ENCODE measurements around the gene KITLG. TPM values are rescaled to one million over a fixed set of nuclear protein-coding genes. Genes with fewer than 3 reads are reported as not detected.

Gene KITLG
- total RNA-seq, 8 experiments from 2014 or later = 2.3 to 26.9 (median 12.0) TPM

- no peaks in the 10 kb centered on the region for H3K4me1 ChIP-seq (replicated peaks in 1 of 2)
- no peak overlapping the region for H3K27ac ChIP-seq
- no peak for ATAC-seq (replicated peaks in 6 of 8)
- no peak overlapping the region for H3K4me3 ChIP-seq
- in situ Hi-C loops (cut with MboI; ENCODE audit: low pct_unique_long_range_greater_than_20kb in 2 of 9, low sequenced_read_pairs in 9 of 9, unreplicated experiment in 9 of 9) = loop anchor here in 1 of 9 experiments (25.0 kb wide), 1 partner anchor 392 kb away; no protein-coding TSS in a partner anchor
Observed at GRCh38 chr12:88595697-88596096, 15.4 kb upstream of the KITLG start.

GRCh38 chr12:88594780-88595179 lies 14.5 kb upstream of the KITLG start:
- in situ Hi-C loops (cut with MboI; ENCODE audit: low pct_unique_long_range_greater_than_20kb in 2 of 9, low sequenced_read_pairs in 9 of 9, unreplicated experiment in 9 of 9) = loop anchor here in 1 of 9 experiments (25.0 kb wide), 1 partner anchor 393 kb away; no protein-coding TSS in a partner anchor
- H3K4me1 ChIP-seq (replicated peaks in 1 of 2) = no peaks in the 10 kb centered on the region
- 73 to 100% (median 92%) methylated on average over 1 to 4 of the region's 4 CpGs; no CpG with 5 or more reads in 1 of the 10 experiments for WGBS, 10 experiments
- H3K27ac ChIP-seq = no peak overlapping the region
- H3K4me3 ChIP-seq = no peak overlapping the region
- no peak for ATAC-seq (replicated peaks in 6 of 8)

GRCh38 chr12:88591343-88591742 lies 11.1 kb upstream of the KITLG start:
- in situ Hi-C loops (cut with MboI; ENCODE audit: low pct_unique_long_range_greater_than_20kb in 2 of 9, low sequenced_read_pairs in 9 of 9, unreplicated experiment in 9 of 9) = loop anchor here in 1 of 9 experiments (25.0 kb wide), 1 partner anchor 396 kb away; no protein-coding TSS in a partner anchor
- Histone ChIP-seq H3K4me1 (replicated peaks in 1 of 2) (no peaks in the 10 kb centered on the region), H3K4me3 (no peak overlapping the region), H3K27ac (no peak overlapping the region)
- ATAC-seq (replicated peaks in 6 of 8) = no peak
- WGBS, 10 experiments = 56 to 100% (median 100%) methylated on average over 2 of the region's 2 CpGs; no CpG with 5 or more reads in 1 of the 10 experiments

- Histone ChIP-seq H3K27ac (no peak overlapping the region), H3K4me3 (no peak overlapping the region), H3K4me1 (replicated peaks in 1 of 2) (no peaks in the 10 kb centered on the region)
- in situ Hi-C loops (cut with MboI; ENCODE audit: low pct_unique_long_range_greater_than_20kb in 2 of 9, low sequenced_read_pairs in 9 of 9, unreplicated experiment in 9 of 9) = loop anchor here in 1 of 9 experiments (25.0 kb wide), 1 partner anchor 396 kb away; no protein-coding TSS in a partner anchor
- 80 to 100% (median 100%) methylated on average over 1 of the region's 1 CpG for WGBS, 10 experiments
- ATAC-seq (replicated peaks in 6 of 8) = no peak
Observed at GRCh38 chr12:88590851-88591250, 10.6 kb upstream of the KITLG start.

GRCh38 chr12:88585077-88585476 lies 4.8 kb upstream of the KITLG start:
- in situ Hi-C loops (cut with MboI; ENCODE audit: low pct_unique_long_range_greater_than_20kb in 2 of 9, low sequenced_read_pairs in 9 of 9, unreplicated experiment in 9 of 9) = loop anchor here in 1 of 9 experiments (25.0 kb wide), 1 partner anchor 402 kb away; no protein-coding TSS in a partner anchor
- ATAC-seq (replicated peaks in 6 of 8) = no peak
- 80 to 100% (median 100%) methylated on average over 1 to 2 of the region's 2 CpGs; no CpG with 5 or more reads in 4 of the 10 experiments for WGBS, 10 experiments
- H3K27ac ChIP-seq = no peak overlapping the region
- H3K4me1 ChIP-seq (replicated peaks in 1 of 2) = no peaks in the 10 kb centered on the region
- no peak overlapping the region for H3K4me3 ChIP-seq

GRCh38 chr12:88579601-88580050 lies 645 bp downstream of the KITLG start:
- WGBS, 10 experiments = 0 to 5% (median 0%) methylated on average over 1 to 13 of the region's 30 CpGs; no CpG with 5 or more reads in 5 of the 10 experiments
- Histone ChIP-seq H3K4me3 (peak overlapping the region; percentile 45 to 86 (median 67)), H3K4me1 (replicated peaks in 1 of 2) (peaks cover 15 to 35% of the 10 kb centered on the region in 2 donors), H3K27ac (no peak overlapping the region)
- peak; percentile 11 to 35 (median 22) for ATAC-seq (replicated peaks in 6 of 8)
- in situ Hi-C loops (cut with MboI; ENCODE audit: low pct_unique_long_range_greater_than_20kb in 2 of 9, low sequenced_read_pairs in 9 of 9, unreplicated experiment in 9 of 9) = loop anchor here in 1 of 9 experiments (25.0 kb wide), 1 partner anchor 408 kb away; no protein-coding TSS in a partner anchor

- in situ Hi-C loops (cut with MboI; ENCODE audit: low pct_unique_long_range_greater_than_20kb in 2 of 9, low sequenced_read_pairs in 9 of 9, unreplicated experiment in 9 of 9) = loop anchor here in 1 of 9 experiments (25.0 kb wide), 1 partner anchor 408 kb away; no protein-coding TSS in a partner anchor
- H3K4me1 ChIP-seq (replicated peaks in 1 of 2) = peaks cover 20 to 40% of the 10 kb centered on the region in 2 donors
- H3K4me3 ChIP-seq = peak overlapping the region; percentile 45 to 86 (median 67)
- no peak overlapping the region for H3K27ac ChIP-seq
- peak; percentile 6 to 30 (median 20) for ATAC-seq (replicated peaks in 6 of 8)
- WGBS, 10 experiments = 0% methylated on average over 1 to 8 of the region's 8 CpGs; no CpG with 5 or more reads in 3 of the 10 experiments
Observed at GRCh38 chr12:88579161-88579517, 1.1 kb downstream of the KITLG start.

GRCh38 chr12:88578276-88579160 lies 1.8 kb downstream of the KITLG start:
- in situ Hi-C loops (cut with MboI; ENCODE audit: low pct_unique_long_range_greater_than_20kb in 2 of 9, low sequenced_read_pairs in 9 of 9, unreplicated experiment in 9 of 9) = loop anchor here in 1 of 9 experiments (25.0 kb wide), 1 partner anchor 409 kb away; no protein-coding TSS in a partner anchor
- peak overlapping the region; percentile 45 to 86 (median 67) for H3K4me3 ChIP-seq
- WGBS, 10 experiments = 0 to 70% (median 15%) methylated on average over 2 to 11 of the region's 12 CpGs; no CpG with 5 or more reads in 2 of the 10 experiments
- H3K4me1 ChIP-seq (replicated peaks in 1 of 2) = peaks cover 26 to 46% of the 10 kb centered on the region in 2 donors
- H3K27ac ChIP-seq = no peak overlapping the region
- ATAC-seq (replicated peaks in 6 of 8) = peak in 5 of 8 experiments; percentile 9 to 14 (median 13)

- Histone ChIP-seq H3K27ac (no peak overlapping the region), H3K4me3 (peak overlapping the region in 4 of 5 donors; percentile 45 to 86 (median 71)), H3K4me1 (replicated peaks in 1 of 2) (peaks cover 32 to 56% of the 10 kb centered on the region in 2 donors)
- ATAC-seq (replicated peaks in 6 of 8) = no peak
- in situ Hi-C loops (cut with MboI; ENCODE audit: low pct_unique_long_range_greater_than_20kb in 2 of 9, low sequenced_read_pairs in 9 of 9, unreplicated experiment in 9 of 9) = loop anchor here in 1 of 9 experiments (25.0 kb wide), 1 partner anchor 410 kb away; no protein-coding TSS in a partner anchor
- 0 to 57% (median 33%) methylated on average over 1 of the region's 1 CpG; no CpG with 5 or more reads in 3 of the 10 experiments for WGBS, 10 experiments
Observed at GRCh38 chr12:88577537-88577936, 2.7 kb downstream of the KITLG start.

GRCh38 chr12:88576866-88577265 lies 3.4 kb downstream of the KITLG start:
- Histone ChIP-seq H3K27ac (no peak overlapping the region), H3K4me3 (no peak overlapping the region), H3K4me1 (replicated peaks in 1 of 2) (peaks cover 34 to 62% of the 10 kb centered on the region in 2 donors)
- in situ Hi-C loops (cut with MboI; ENCODE audit: low pct_unique_long_range_greater_than_20kb in 2 of 9, low sequenced_read_pairs in 9 of 9, unreplicated experiment in 9 of 9) = loop anchor here in 1 of 9 experiments (25.0 kb wide), 1 partner anchor 410 kb away; no protein-coding TSS in a partner anchor
- peak in 1 of 8 experiments; percentile 6 for ATAC-seq (replicated peaks in 6 of 8)
- WGBS, 10 experiments = 0 to 100% (median 67%) methylated on average over 1 of the region's 1 CpG; no CpG with 5 or more reads in 3 of the 10 experiments

- Histone ChIP-seq H3K27ac (no peak overlapping the region), H3K4me1 (replicated peaks in 1 of 2) (peaks cover 41 to 69% of the 10 kb centered on the region in 2 donors), H3K4me3 (no peak overlapping the region)
- WGBS, 10 experiments = 0 to 73% (median 25%) methylated on average over 1 to 2 of the region's 2 CpGs
- no peak for ATAC-seq (replicated peaks in 6 of 8)
- in situ Hi-C loops (cut with MboI; ENCODE audit: low pct_unique_long_range_greater_than_20kb in 2 of 9, low sequenced_read_pairs in 9 of 9, unreplicated experiment in 9 of 9) = loop anchor here in 1 of 9 experiments (25.0 kb wide), 1 partner anchor 412 kb away; no protein-coding TSS in a partner anchor
Observed at GRCh38 chr12:88575361-88575970, 4.8 kb downstream of the KITLG start.

GRCh38 chr12:88574278-88574677 lies 6.0 kb downstream of the KITLG start:
- in situ Hi-C loops (cut with MboI; ENCODE audit: low pct_unique_long_range_greater_than_20kb in 2 of 9, low sequenced_read_pairs in 9 of 9, unreplicated experiment in 9 of 9) = no loop called here
- 40 to 89% (median 75%) methylated on average over 1 to 2 of the region's 2 CpGs; no CpG with 5 or more reads in 3 of the 10 experiments for WGBS, 10 experiments
- Histone ChIP-seq H3K4me1 (replicated peaks in 1 of 2) (peaks cover 41 to 69% of the 10 kb centered on the region in 2 donors), H3K4me3 (no peak overlapping the region), H3K27ac (peak overlapping the region in 1 of 2 donors; percentile 23)
- ATAC-seq (replicated peaks in 6 of 8) = no peak

Measured in motor neuron (in vitro differentiated cells).